Esophagus muscularis mucosa (tissue), 4 donors: ENCODE measurements around the gene MAN1A2. TPM values are rescaled to one million over a fixed set of nuclear protein-coding genes. Genes with fewer than 3 reads are reported as not detected.
A peak's percentile ranks its signal among the peaks of the same experiment; 100 is the strongest.
"Not testable (repeated sequence)": the region's sequence is repeated elsewhere in the genome, so short reads cannot be mapped to it uniquely, and the experiment has no call there.

ENCODE experiments used
- DNase-seq: peaks from one replicate; pipeline ENCODE4 v3.0.0-alpha.2; 2017; ENCODE audit errors: extremely low spot score
- H3K27ac ChIP-seq, 4 donors: fragments of 200-600 bp; sonication (generic); replicated peaks in 1 of 4; 1 replicate in 3 of 4; 2 replicates in 1 of 4; pipeline ENCODE4 v1.5.1; 2016 to 2019; ENCODE audit warnings: mild to moderate bottlenecking in 1 of 4
- H3K27me3 ChIP-seq, 4 donors: fragments of 200-600 bp; sonication (generic); one replicate each; pipeline versions ENCODE4 v1.5.1 to v1.6.0; 2016 to 2019
- H3K36me3 ChIP-seq, 4 donors: fragments of 200-600 bp; sonication (generic); one replicate each; pipeline ENCODE4 v1.5.1; 2016 to 2019
- H3K4me1 ChIP-seq, 4 donors: fragments of 200-600 bp; sonication (generic); one replicate each; pipeline ENCODE4 v1.5.1; 2016 to 2019
- H3K4me3 ChIP-seq, 4 donors: fragments of 200-600 bp; sonication (generic); 1 replicate in 2 of 4; 2 replicates in 2 of 4; pipeline ENCODE4 v1.5.1; 2016 to 2019; ENCODE audit warnings: mild to moderate bottlenecking in 4 of 4, moderate library complexity in 1 of 4
- H3K9me3 ChIP-seq, 4 donors: fragments of 200-600 bp; sonication (generic); 1 replicate in 3 of 4; 2 replicates in 1 of 4; pipeline ENCODE4 v1.5.1; 2016 to 2019
- EP300 ChIP-seq: sonication (generic); formaldehyde crosslinking; IDR thresholded peaks from one replicate; pipeline ENCODE4 v1.6.1; 2017; ENCODE audit warnings: antibody characterized with exemption
- POLR2A ChIP-seq: fragments of 450-650 bp; IDR thresholded peaks from one replicate; pipeline ENCODE4 v1.6.1; 2017; ENCODE audit warnings: antibody characterized with exemption, moderate library complexity, mild to moderate bottlenecking, low read depth
- POLR2AphosphoS5 ChIP-seq, 2 donors: sonication (generic); formaldehyde crosslinking; IDR thresholded peaks; one replicate each; pipeline ENCODE4 v1.6.1; 2017; ENCODE audit warnings: antibody characterized with exemption in 2 of 2
- WGBS: methylation state at CpG from one replicate; pipeline ENCODE4 v1.1.5; 2018; 5-methylcytosine and 5-hydroxymethylcytosine counted together
- intact Hi-C: fragments of 100-400 bp; cut with DNase I; formaldehyde crosslinking; loops from one replicate; pipeline ENCODE4 v1.15.1; 2023
- total RNA-seq, 4 donors: library from RNA; depleted of rRNA; stranded (reverse); fragments of >200 nt; gene quantifications; one replicate each; pipeline versions ENCODE4 v1.1.0 to v1.2.1, GENCODE V29; 2016
- TF ChIP-seq, protein P1 (sequence below), 3 experiments: fragments of 200-600 bp in 2 of 3; fragments of 450-650 bp in 1 of 3; sonication (generic) in 2 of 3; IDR thresholded peaks; one replicate each; pipeline ENCODE4 v1.5.1; 2017 to 2019; ENCODE audit warnings: antibody characterized with exemption in 3 of 3, mild to moderate bottlenecking in 2 of 3, moderate library complexity in 1 of 3

Gene MAN1A2
- total RNA-seq, 4 donors from 2014 or later: 45.4 to 51.7 (median 48.3) TPM

DNA sequence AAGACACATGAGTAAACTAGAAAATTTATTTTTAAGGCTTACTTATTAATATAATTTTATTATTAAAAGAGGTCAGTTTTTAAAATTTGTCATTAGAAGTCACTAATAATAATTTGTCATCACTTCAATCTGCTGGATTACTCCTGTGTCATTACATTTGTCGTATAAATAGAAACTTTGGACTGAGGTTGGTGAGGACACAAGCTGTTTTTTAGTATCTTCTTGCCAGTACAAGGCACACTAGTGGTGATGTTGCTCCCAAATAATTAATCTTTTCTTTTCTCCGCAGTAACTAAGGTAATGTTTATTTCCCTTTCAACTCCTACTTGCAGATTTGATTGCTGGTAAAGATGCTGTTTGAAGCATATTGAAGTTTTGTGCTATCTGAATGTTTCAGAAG, 179.2 kb downstream of the MAN1A2 start:
- no peak overlapping the region for H3K27ac ChIP-seq
- no peak for DNase-seq
- no peak overlapping the region for H3K4me3 ChIP-seq
- intact Hi-C loops: no loop called here
- no peaks in the 10 kb centered on the region for H3K36me3 ChIP-seq
- no peaks in the 10 kb centered on the region for H3K9me3 ChIP-seq
- WGBS: 72% methylated on average over 2 of the region's 2 CpGs
- no peaks in the 10 kb centered on the region for H3K27me3 ChIP-seq
- H3K4me1 ChIP-seq: no peaks in the 10 kb centered on the region
- no peak for TF ChIP-seq POLR2AphosphoS5 (IDR thresholded peaks at IDR 0.05)
- TF ChIP-seq EP300: no peak
- TF ChIP-seq, protein P1, sequence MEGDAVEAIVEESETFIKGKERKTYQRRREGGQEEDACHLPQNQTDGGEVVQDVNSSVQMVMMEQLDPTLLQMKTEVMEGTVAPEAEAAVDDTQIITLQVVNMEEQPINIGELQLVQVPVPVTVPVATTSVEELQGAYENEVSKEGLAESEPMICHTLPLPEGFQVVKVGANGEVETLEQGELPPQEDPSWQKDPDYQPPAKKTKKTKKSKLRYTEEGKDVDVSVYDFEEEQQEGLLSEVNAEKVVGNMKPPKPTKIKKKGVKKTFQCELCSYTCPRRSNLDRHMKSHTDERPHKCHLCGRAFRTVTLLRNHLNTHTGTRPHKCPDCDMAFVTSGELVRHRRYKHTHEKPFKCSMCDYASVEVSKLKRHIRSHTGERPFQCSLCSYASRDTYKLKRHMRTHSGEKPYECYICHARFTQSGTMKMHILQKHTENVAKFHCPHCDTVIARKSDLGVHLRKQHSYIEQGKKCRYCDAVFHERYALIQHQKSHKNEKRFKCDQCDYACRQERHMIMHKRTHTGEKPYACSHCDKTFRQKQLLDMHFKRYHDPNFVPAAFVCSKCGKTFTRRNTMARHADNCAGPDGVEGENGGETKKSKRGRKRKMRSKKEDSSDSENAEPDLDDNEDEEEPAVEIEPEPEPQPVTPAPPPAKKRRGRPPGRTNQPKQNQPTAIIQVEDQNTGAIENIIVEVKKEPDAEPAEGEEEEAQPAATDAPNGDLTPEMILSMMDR (IDR thresholded peaks at IDR 0.05): no peak
- no peak for TF ChIP-seq POLR2A

DNA sequence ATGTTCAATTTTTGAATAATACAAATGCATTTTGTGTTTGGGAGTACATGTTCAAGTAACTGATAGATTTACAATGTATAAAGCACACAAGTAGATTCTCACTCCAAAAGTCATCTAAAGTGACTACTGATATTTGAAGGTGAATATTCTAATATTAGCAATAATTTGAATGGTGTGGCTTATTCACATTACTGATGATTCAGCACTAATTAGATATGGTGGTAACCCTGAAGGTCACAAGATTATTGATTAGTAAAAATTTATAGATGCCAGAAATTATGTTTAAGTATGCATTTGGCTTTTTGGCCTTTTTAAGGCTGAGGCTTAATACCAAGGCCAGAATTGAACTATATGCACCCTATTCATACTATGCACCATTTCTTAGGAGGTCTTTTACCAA, 186.2 kb downstream of the MAN1A2 start:
- H3K4me1 ChIP-seq: no peaks in the 10 kb centered on the region
- intact Hi-C loops: no loop called here
- H3K9me3 ChIP-seq: no peaks in the 10 kb centered on the region
- no peak overlapping the region for H3K4me3 ChIP-seq
- no peaks in the 10 kb centered on the region for H3K27me3 ChIP-seq
- no peak overlapping the region for H3K27ac ChIP-seq
- no peaks in the 10 kb centered on the region for H3K36me3 ChIP-seq
- TF ChIP-seq EP300 (no peak), POLR2A (no peak), POLR2AphosphoS5 (IDR thresholded peaks at IDR 0.05) (no peak)
- TF ChIP-seq, protein P1 (IDR thresholded peaks at IDR 0.05): no peak
- no peak for DNase-seq

DNA sequence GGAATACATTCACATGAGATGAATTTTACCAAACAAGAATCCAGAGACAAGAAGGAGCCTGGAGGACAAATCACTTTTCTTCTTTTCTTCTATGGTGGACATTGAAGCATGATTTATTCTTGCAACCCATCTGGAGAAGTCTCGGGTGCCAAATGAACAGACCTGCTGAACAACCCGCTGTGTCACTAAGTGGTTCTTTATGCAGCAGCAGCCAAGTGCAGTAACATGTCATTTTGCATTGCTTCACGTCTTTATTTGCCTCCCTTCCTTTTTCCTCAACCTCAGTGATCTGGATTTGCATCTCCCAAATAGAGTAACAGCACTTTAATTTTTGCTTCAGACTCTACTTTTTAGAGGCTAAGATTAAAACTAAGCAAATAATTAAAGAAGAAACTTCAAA, 188.6 kb downstream of the MAN1A2 start:
- no peak for DNase-seq
- H3K9me3 ChIP-seq: no peaks in the 10 kb centered on the region
- no peaks in the 10 kb centered on the region for H3K27me3 ChIP-seq
- intact Hi-C loops: no loop called here
- no peaks in the 10 kb centered on the region for H3K4me1 ChIP-seq
- no peak overlapping the region for H3K27ac ChIP-seq
- no peak overlapping the region for H3K4me3 ChIP-seq
- no peak for TF ChIP-seq POLR2A
- TF ChIP-seq POLR2AphosphoS5 (IDR thresholded peaks at IDR 0.05): no peak
- TF ChIP-seq, protein P1 (IDR thresholded peaks at IDR 0.05): no peak
- no peak for TF ChIP-seq EP300
- H3K36me3 ChIP-seq: no peaks in the 10 kb centered on the region
- WGBS: 82% methylated on average over 3 of the region's 3 CpGs

DNA sequence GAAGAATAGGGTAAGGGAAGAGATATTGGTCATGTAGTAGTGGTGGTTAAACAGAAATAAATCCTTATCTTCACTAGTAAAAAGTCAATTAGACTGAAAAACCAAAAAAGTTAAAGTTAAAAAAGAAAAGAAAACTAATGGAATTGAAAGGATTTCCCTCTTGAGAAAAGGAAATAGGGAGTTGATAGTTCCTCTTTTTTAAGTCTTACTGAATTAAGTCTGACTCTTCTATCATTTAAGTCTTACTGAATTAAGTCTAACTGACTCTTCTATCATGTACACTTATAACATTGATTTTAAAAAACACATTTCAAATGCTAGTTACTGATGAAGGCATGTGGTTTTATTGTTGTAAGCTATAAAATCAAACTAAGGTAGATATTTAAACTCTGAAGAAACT, 189.1 kb downstream of the MAN1A2 start:
- no peaks in the 10 kb centered on the region for H3K27me3 ChIP-seq
- intact Hi-C loops: no loop called here
- TF ChIP-seq POLR2AphosphoS5 (IDR thresholded peaks at IDR 0.05) (no peak), EP300 (no peak), POLR2A (no peak)
- TF ChIP-seq, protein P1 (IDR thresholded peaks at IDR 0.05): no peak
- H3K36me3 ChIP-seq: no peaks in the 10 kb centered on the region
- DNase-seq: no peak
- H3K4me1 ChIP-seq: no peaks in the 10 kb centered on the region
- no peaks in the 10 kb centered on the region for H3K9me3 ChIP-seq
- H3K4me3 ChIP-seq: no peak overlapping the region
- H3K27ac ChIP-seq: no peak overlapping the region

DNA sequence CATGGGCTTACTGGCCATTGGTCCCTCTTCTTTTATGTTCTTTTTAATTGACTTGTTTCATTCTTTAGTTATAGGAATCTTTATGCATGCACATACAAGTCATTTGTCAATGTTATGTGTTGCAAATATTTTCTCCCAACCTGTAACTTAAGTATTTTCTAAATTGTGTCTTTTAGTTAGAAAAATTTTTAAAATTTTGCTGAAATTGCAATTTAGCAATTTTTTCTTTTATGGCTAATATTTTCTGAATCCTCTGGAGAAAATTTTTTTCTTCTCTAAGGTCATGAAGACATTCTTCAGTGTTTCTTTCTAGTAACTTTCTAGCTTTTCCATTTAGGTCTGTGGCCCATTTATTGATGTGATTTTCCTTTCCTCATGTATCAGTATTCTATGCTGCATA, 189.7 kb downstream of the MAN1A2 start:
- no peaks in the 10 kb centered on the region for H3K36me3 ChIP-seq
- intact Hi-C loops: no loop called here
- TF ChIP-seq POLR2A: no peak
- TF ChIP-seq, protein P1 (IDR thresholded peaks at IDR 0.05): no peak
- no peak for TF ChIP-seq POLR2AphosphoS5 (IDR thresholded peaks at IDR 0.05)
- no peak for TF ChIP-seq EP300
- no peak overlapping the region for H3K27ac ChIP-seq
- no peaks in the 10 kb centered on the region for H3K27me3 ChIP-seq
- no peak overlapping the region for H3K4me3 ChIP-seq
- H3K9me3 ChIP-seq: no peaks in the 10 kb centered on the region
- no peaks in the 10 kb centered on the region for H3K4me1 ChIP-seq
- no peak for DNase-seq

DNA sequence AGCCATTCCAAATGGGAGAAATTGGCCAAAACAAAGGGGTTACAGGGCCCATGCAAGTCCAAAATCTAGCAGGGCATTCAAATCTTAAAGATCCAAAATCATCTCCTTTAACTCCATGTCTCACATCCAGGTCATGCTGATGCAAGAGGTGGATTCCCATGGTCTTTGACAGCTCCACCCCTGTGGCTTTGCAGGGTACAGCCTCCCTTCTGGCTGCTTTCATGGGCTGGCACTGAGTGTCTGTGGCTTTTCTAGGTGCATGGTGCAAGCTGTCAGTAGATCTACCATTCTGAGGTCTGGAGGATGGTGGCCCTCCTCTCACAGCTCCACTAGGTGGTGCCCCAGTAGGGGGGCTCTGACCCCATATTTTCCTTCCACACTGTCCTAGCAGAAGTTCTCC, 191.2 kb downstream of the MAN1A2 start:
- intact Hi-C loops, H3K9me3 ChIP-seq, H3K36me3 ChIP-seq, H3K4me1 ChIP-seq, H3K27me3 ChIP-seq, H3K27ac ChIP-seq, H3K4me3 ChIP-seq: not testable (repeated sequence)
- DNase-seq: peak; percentile 45
